Osteocyte (in vitro differentiated cells): ENCODE data around the gene RCOR1. TPM values are rescaled to one million over a fixed set of nuclear protein-coding genes. Genes with fewer than 3 reads are reported as not detected.

Experiments
- DNase-seq: peaks from one replicate; pipeline ENCODE4 v3.0.0; 2021; ENCODE audit warnings: mixed read lengths; ENCODE audit not compliant: unreplicated experiment; ENCODE audit errors: extremely low spot score
- H3K27ac Mint-ChIP-seq: one replicate; pipeline ENCODE4 v1.8.0; 2021; ENCODE audit warnings: mild to moderate bottlenecking, mixed read lengths; ENCODE audit not compliant: unreplicated experiment
- H3K27me3 Mint-ChIP-seq: one replicate; pipeline ENCODE4 v1.8.0; 2021; ENCODE audit warnings: mixed read lengths; ENCODE audit not compliant: unreplicated experiment
- H3K36me3 Mint-ChIP-seq: one replicate; pipeline ENCODE4 v1.8.0; 2021; ENCODE audit warnings: mixed read lengths; ENCODE audit not compliant: unreplicated experiment
- H3K4me1 Mint-ChIP-seq: one replicate; pipeline ENCODE4 v1.8.0; 2021; ENCODE audit warnings: mixed read lengths; ENCODE audit not compliant: unreplicated experiment
- H3K4me3 Mint-ChIP-seq: one replicate; pipeline ENCODE4 v1.8.0; 2021; ENCODE audit warnings: mild to moderate bottlenecking, moderate library complexity, mixed read lengths; ENCODE audit not compliant: unreplicated experiment
- H3K9me3 Mint-ChIP-seq: one replicate; pipeline ENCODE4 v1.8.0; 2021; ENCODE audit warnings: mixed read lengths; ENCODE audit not compliant: unreplicated experiment
- CTCF ChIP-seq: fragments of 200-600 bp; sonication (generic); IDR thresholded peaks from 2 replicates; pipeline ENCODE4 v1.5.0; 2021; ENCODE audit warnings: antibody characterized with exemption, mild to moderate bottlenecking, moderate library complexity
- total RNA-seq: library from RNA; stranded (reverse); gene quantifications from 2 replicates; pipeline ENCODE4 v1.2.1, GENCODE V29; 2021

The RCOR1 gene
- total RNA-seq, 1 donor from 2014 or later = 23.6 TPM

GRCh38 chr14:102778338-102779083 lies 186.1 kb downstream of the RCOR1 start:
- DNase-seq = no peak
- TF ChIP-seq CTCF = no peak
- peak overlapping the region; percentile 75 for H3K4me3 Mint-ChIP-seq

GRCh38 chr14:102779084-102779462 lies 186.6 kb downstream of the RCOR1 start:
- peak overlapping the region; percentile 75 for H3K4me3 Mint-ChIP-seq
- H3K9me3 Mint-ChIP-seq = no peaks in the 10 kb centered on the region
- no peaks in the 10 kb centered on the region for H3K36me3 Mint-ChIP-seq
- H3K27ac Mint-ChIP-seq = peak overlapping the region; percentile 65
- no peaks in the 10 kb centered on the region for H3K27me3 Mint-ChIP-seq
- no peak for TF ChIP-seq CTCF
- H3K4me1 Mint-ChIP-seq = peaks cover 24% of the 10 kb centered on the region
- DNase-seq = no peak

More at GRCh38 chr14:102778338-102779083, 186.1 kb downstream of the RCOR1 start:
- no peaks in the 10 kb centered on the region for H3K36me3 Mint-ChIP-seq
- H3K27me3 Mint-ChIP-seq = no peaks in the 10 kb centered on the region
- H3K27ac Mint-ChIP-seq = peak overlapping the region; percentile 65
- H3K9me3 Mint-ChIP-seq = no peaks in the 10 kb centered on the region
- H3K4me1 Mint-ChIP-seq = peaks cover 22% of the 10 kb centered on the region

- no peak for DNase-seq
- Mint-ChIP-seq H3K4me3 (peak overlapping the region; percentile 75), H3K9me3 (no peaks in the 10 kb centered on the region), H3K27ac (no peak overlapping the region), H3K27me3 (no peaks in the 10 kb centered on the region), H3K4me1 (peaks cover 23% of the 10 kb centered on the region), H3K36me3 (no peaks in the 10 kb centered on the region)
- TF ChIP-seq CTCF = no peak
Measured at GRCh38 chr14:102779574-102780315, 187.3 kb downstream of the RCOR1 start.

Other genes with a start within 250 kb of the RCOR1 start
- gene CINP, start 229.8 kb upstream of the RCOR1 start, total RNA-seq = 26.9 and 30.7 TPM in 2 replicates
- 26.9 and 32.9 TPM in 2 replicates for gene TECPR2, start 229.7 kb upstream of the RCOR1 start, total RNA-seq
- gene ANKRD9, start 82.9 kb upstream of the RCOR1 start, total RNA-seq = 12.6 and 13.6 TPM in 2 replicates
- gene TRAF3, start 184.8 kb downstream of the RCOR1 start, total RNA-seq = 15.9 and 18.8 TPM in 2 replicates